ENCODE results near the gene STK32C. TPM values are rescaled to one million over a fixed set of nuclear protein-coding genes. Genes with fewer than 3 reads are reported as not detected.
A peak's percentile ranks its signal among the peaks of the same experiment; 100 is the strongest.

The STK32C gene
- total RNA-seq, 6 donors from 2014 or later = 4.8 to 18.3 (median 15.6) TPM

DNA sequence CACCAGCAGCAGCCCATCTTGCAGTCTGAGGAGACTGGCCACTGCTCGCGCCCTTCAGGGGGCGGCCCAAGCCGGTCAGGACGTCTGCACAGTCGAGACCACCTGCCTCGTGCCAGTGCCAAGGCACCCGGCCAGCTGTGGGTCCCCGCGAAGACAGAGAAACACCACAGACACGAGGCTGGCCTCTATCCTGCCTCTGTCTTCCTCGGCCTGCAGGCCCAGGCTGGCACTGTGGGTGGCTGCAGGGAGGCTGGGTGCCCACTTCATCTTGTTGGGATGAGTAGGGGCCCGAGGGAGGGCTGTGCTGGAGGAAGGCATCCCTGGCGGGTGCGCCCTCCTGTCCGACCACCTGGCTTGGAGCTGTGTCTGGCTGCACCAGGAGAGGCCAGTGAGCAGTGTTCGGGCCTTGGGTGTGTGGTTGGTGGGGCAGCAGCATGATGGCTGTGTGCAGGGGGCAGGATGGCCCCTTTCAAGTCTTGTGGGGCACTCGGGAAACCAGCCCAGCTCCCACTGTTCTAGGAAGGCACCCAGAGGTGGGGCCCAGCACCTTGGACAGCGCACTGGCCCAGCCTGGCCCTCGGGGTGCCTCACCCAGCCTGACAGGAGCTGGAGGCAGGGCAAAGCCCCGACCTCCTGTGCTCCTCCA, 113.7 kb downstream of the STK32C start:
- DNase-seq = peak in 1 of 2 donors; percentile 77
- Histone ChIP-seq H3K36me3 (no peaks in the 10 kb centered on the region), H3K27me3 (peaks cover 0 to 7% (median under 1%) of the 10 kb centered on the region in 4 donors), H3K4me1 (no peaks in the 10 kb centered on the region), H3K4me3 (no peak overlapping the region), H3K27ac (no peak overlapping the region), H3K9me3 (no peaks in the 10 kb centered on the region)
- WGBS, 2 donors = 76 to 82% methylated on average over 12 to 16 of the region's 21 CpGs
- TF ChIP-seq, protein P1, sequence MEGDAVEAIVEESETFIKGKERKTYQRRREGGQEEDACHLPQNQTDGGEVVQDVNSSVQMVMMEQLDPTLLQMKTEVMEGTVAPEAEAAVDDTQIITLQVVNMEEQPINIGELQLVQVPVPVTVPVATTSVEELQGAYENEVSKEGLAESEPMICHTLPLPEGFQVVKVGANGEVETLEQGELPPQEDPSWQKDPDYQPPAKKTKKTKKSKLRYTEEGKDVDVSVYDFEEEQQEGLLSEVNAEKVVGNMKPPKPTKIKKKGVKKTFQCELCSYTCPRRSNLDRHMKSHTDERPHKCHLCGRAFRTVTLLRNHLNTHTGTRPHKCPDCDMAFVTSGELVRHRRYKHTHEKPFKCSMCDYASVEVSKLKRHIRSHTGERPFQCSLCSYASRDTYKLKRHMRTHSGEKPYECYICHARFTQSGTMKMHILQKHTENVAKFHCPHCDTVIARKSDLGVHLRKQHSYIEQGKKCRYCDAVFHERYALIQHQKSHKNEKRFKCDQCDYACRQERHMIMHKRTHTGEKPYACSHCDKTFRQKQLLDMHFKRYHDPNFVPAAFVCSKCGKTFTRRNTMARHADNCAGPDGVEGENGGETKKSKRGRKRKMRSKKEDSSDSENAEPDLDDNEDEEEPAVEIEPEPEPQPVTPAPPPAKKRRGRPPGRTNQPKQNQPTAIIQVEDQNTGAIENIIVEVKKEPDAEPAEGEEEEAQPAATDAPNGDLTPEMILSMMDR (IDR thresholded peaks at IDR 0.05) = no peak
- TF ChIP-seq EP300 (IDR thresholded peaks at IDR 0.05) (no peak), POLR2A (IDR thresholded peaks at IDR 0.05) (no peak), POLR2AphosphoS5 (IDR thresholded peaks at IDR 0.05) (no peak)
- peak; percentile 4 to 28 for ATAC-seq (ENCODE audit: low FRiP score in 2 of 2)

DNA sequence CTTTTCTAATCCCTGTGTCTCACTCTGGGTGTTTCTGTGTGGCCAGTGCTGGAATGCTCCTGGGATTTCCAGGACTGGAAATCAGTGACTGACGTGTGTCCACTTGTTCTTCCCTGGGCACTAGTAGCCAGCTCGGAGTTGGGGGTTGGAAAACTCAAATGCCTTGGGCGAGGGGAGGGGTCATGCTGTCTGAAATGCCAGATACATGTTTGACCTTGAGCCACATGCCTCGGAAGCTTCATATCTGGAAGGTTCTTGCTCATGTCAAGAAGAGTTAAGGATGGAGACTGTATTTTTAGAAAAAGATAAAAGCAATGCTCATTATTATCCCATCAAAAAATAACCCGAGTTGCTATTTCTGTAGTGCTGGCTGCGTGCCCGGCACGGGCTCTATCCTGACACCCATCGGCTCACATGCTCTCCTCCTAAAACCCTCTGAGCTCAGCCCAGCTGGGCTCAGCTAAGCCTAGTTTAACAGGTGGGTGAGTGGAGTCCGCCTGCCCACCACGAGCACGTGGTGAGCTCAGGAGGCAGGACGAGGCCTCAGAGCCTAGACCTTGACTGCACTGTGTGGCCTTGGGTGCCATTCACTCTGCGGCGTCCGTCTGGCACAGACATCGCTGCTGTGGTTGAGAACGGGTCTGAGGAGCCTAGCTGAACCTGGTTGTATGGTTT, 114.6 kb downstream of the STK32C start:
- H3K27ac ChIP-seq = no peak overlapping the region
- 71 to 72% methylated on average over 11 to 18 of the region's 18 CpGs for WGBS, 2 donors
- peaks cover 0 to 13% (median 6%) of the 10 kb centered on the region in 4 donors for H3K27me3 ChIP-seq
- no peaks in the 10 kb centered on the region for H3K9me3 ChIP-seq
- no peaks in the 10 kb centered on the region for H3K4me1 ChIP-seq
- TF ChIP-seq, protein P1 (IDR thresholded peaks at IDR 0.05) = no peak
- no peak for TF ChIP-seq EP300 (IDR thresholded peaks at IDR 0.05)
- TF ChIP-seq POLR2AphosphoS5 (IDR thresholded peaks at IDR 0.05) = no peak
- no peak for TF ChIP-seq POLR2A (IDR thresholded peaks at IDR 0.05)
- no peak for ATAC-seq (ENCODE audit: low FRiP score in 2 of 2)
- no peak overlapping the region for H3K4me3 ChIP-seq
- peak in 1 of 2 donors; percentile 49 for DNase-seq
- H3K36me3 ChIP-seq = no peaks in the 10 kb centered on the region

DNA sequence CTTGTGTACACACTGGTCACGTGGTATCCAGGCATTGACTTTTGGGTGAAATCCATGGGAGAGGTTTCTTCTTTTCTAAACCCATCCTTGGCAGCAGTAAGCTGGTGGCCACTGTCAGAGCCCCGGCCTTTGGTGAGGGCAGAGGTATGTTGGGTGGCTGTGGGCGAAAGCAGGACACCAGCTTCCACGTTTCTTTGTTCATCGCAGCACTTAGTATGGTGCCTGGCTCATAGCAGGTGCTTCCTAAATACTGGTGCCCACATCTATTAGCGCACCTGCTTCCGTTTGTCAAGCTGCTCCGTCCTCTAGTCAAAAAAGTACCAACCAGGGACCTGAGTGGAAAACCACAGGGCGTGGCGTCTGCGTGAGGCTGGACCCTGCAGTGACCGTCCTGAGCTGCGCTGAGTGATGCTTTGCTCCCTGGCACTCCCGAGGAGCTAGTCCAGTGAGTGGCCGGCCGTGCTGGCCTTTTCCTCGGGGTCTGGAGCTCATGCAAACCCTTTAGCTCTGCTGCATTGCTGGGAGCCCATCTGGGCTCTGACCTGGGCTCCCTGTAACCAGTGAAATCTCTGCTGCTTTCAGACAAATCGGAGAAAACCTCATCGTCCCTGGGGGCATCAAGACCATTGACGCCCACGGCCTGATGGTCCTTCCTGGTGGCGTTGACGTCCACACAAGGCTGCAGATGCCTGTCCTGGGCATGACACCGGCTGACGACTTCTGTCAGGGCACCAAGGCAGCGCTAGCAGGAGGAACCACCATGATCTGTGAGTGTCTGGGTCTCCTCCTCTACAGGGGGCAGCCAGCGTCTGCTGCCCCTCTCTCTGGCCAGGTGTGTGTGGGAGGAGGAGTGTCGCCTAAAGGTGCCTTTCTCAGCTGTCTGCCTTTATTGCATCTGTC, 115.4 kb downstream of the STK32C start:
- ATAC-seq (ENCODE audit: low FRiP score in 2 of 2) (no peak), DNase-seq (peak in 1 of 2 donors; percentile 36)
- no peaks in the 10 kb centered on the region for H3K9me3 ChIP-seq
- no peak overlapping the region for H3K27ac ChIP-seq
- H3K4me3 ChIP-seq = no peak overlapping the region
- peaks cover 6 to 8% (median 7%) of the 10 kb centered on the region in 4 donors for H3K4me1 ChIP-seq
- peaks cover 0 to 22% (median 14%) of the 10 kb centered on the region in 4 donors for H3K27me3 ChIP-seq
- WGBS, 2 donors = 87 to 92% methylated on average over 21 to 28 of the region's 28 CpGs
- H3K36me3 ChIP-seq = no peaks in the 10 kb centered on the region
- no peak for TF ChIP-seq EP300 (IDR thresholded peaks at IDR 0.05)
- TF ChIP-seq, protein P1 (IDR thresholded peaks at IDR 0.05) = no peak
- no peak for TF ChIP-seq POLR2A (IDR thresholded peaks at IDR 0.05)
- no peak for TF ChIP-seq POLR2AphosphoS5 (IDR thresholded peaks at IDR 0.05)

DNA sequence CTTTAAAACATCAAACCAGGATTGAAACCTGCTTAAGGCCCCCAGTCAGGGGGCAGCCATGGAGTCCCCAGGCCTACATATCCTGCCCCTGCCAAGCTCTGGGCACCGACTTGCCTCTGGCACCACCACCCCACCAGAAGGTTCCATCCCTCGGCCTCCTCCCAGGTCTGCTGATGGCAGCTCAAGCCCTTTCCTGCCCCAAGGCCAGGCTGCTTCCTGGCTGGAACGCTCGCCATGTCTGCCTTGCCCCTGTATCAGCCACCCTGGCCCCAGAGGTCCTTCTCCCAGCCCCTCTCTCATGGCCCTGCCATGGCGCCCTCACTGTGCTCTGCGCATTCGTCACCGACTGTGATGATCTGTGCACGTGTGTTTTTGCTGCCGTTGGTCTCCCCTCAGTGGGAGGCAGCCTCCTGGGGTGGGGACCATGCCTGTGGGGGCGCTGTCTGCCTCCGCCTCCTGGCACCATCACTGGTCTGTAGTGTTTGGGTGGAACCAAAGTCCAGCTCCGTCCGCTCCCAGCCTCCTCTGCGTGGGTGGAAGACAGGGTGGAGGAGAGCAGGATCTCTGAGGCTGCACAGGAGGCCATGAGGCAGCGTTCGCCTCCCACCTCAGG, 117.8 kb downstream of the STK32C start:
- H3K27ac ChIP-seq = no peak overlapping the region
- 95 to 97% methylated on average over 16 to 17 of the region's 17 CpGs for WGBS, 2 donors
- H3K4me1 ChIP-seq = peaks cover 21 to 28% (median 24%) of the 10 kb centered on the region in 4 donors
- DNase-seq = peak in 1 of 2 donors; percentile 52
- H3K4me3 ChIP-seq = no peak overlapping the region
- H3K9me3 ChIP-seq = no peaks in the 10 kb centered on the region
- no peak for TF ChIP-seq POLR2AphosphoS5 (IDR thresholded peaks at IDR 0.05)
- TF ChIP-seq POLR2A (IDR thresholded peaks at IDR 0.05) = no peak
- TF ChIP-seq, protein P1 (IDR thresholded peaks at IDR 0.05) = no peak
- no peak for TF ChIP-seq EP300 (IDR thresholded peaks at IDR 0.05)
- no peak for ATAC-seq (ENCODE audit: low FRiP score in 2 of 2)
- H3K36me3 ChIP-seq = no peaks in the 10 kb centered on the region
- peaks cover 0 to 46% (median 34%) of the 10 kb centered on the region in 4 donors for H3K27me3 ChIP-seq

All from upper lobe of left lung (tissue), 6 donors.